H9 (cell line): ENCODE data around the gene ARFGAP1. TPM values are rescaled to one million over a fixed set of nuclear protein-coding genes. Genes with fewer than 3 reads are reported as not detected.

ENCODE experiments used
- DNase-seq: peaks from one replicate; pipeline ENCODE4 v3.0.0-alpha.2; 2017
- H2AFZ ChIP-seq: one replicate; pipeline ENCODE4 v1.6.1; 2013; ENCODE audit warnings: mild to moderate bottlenecking, low read length, control low read depth, moderate library complexity
- H2AK5ac ChIP-seq: 2 replicates; pipeline ENCODE4 v1.6.1; 2013; ENCODE audit warnings: low read length, control low read depth, mixed read lengths; ENCODE audit not compliant: insufficient read length
- H2BK120ac ChIP-seq: one replicate; pipeline ENCODE4 v1.6.1; 2013; ENCODE audit warnings: low read depth, mild to moderate bottlenecking, low read length, control low read depth, inconsistent platforms; ENCODE audit not compliant: poor library complexity, severe bottlenecking
- H2BK12ac ChIP-seq: 2 replicates; pipeline ENCODE4 v1.6.1; 2013; ENCODE audit warnings: low read length, control low read depth, mixed read lengths, low read depth; ENCODE audit not compliant: insufficient read length
- H2BK15ac ChIP-seq: 2 replicates; pipeline ENCODE4 v1.6.1; 2013; ENCODE audit warnings: low read depth, low read length, control low read depth
- H2BK20ac ChIP-seq: one replicate; pipeline ENCODE4 v1.6.1; 2013; ENCODE audit warnings: low read depth, mild to moderate bottlenecking, low read length, control low read depth, inconsistent platforms; ENCODE audit not compliant: poor library complexity, severe bottlenecking
- H2BK5ac ChIP-seq: 2 replicates; pipeline ENCODE4 v1.6.1; 2013; ENCODE audit warnings: low read length, control low read depth, mixed read lengths; ENCODE audit not compliant: insufficient read length
- H3K14ac ChIP-seq: 2 replicates; pipeline ENCODE4 v1.6.1; 2013; ENCODE audit warnings: low read length, control low read depth; ENCODE audit not compliant: insufficient read depth
- H3K18ac ChIP-seq: 2 replicates; pipeline ENCODE4 v1.6.1; 2013; ENCODE audit warnings: low read depth, mild to moderate bottlenecking, mixed read lengths, low read length, control low read depth; ENCODE audit not compliant: insufficient read length
- H3K23ac ChIP-seq: 2 replicates; pipeline ENCODE4 v1.6.1; 2013; ENCODE audit warnings: low read length, control low read depth, mixed read lengths, low read depth; ENCODE audit not compliant: insufficient read length
- H3K23me2 ChIP-seq: 2 replicates; pipeline ENCODE4 v1.6.1; 2013; ENCODE audit warnings: low read depth, mild to moderate bottlenecking, mixed read lengths, low read length, control low read depth; ENCODE audit not compliant: insufficient read length, poor library complexity, severe bottlenecking
- H3K27ac ChIP-seq: 2 replicates; pipeline ENCODE4 v1.5.1; 2013; ENCODE audit warnings: low read length, control low read depth, mixed read lengths, low read depth; ENCODE audit not compliant: insufficient read length
- H3K27me3 ChIP-seq: 2 replicates; pipeline ENCODE4 v1.6.1; 2013; ENCODE audit warnings: low read length, control low read depth, inconsistent platforms; ENCODE audit not compliant: insufficient read depth
- H3K4ac ChIP-seq: 2 replicates; pipeline ENCODE4 v1.6.1; 2013; ENCODE audit warnings: low read depth, mild to moderate bottlenecking, control low read depth, inconsistent platforms, low read length, moderate library complexity
- H3K4me1 ChIP-seq: 2 replicates; pipeline ENCODE4 v1.6.1; 2013; ENCODE audit warnings: low read length, control low read depth, inconsistent platforms; ENCODE audit not compliant: insufficient read depth
- H3K4me2 ChIP-seq: 2 replicates; pipeline ENCODE4 v1.6.1; 2013; ENCODE audit warnings: low read length, control low read depth, mixed read lengths; ENCODE audit not compliant: insufficient read length, insufficient read depth
- H3K56ac ChIP-seq: 2 replicates; pipeline ENCODE4 v1.6.1; 2013; ENCODE audit warnings: low read depth, mild to moderate bottlenecking, mixed read lengths, low read length, control low read depth; ENCODE audit not compliant: insufficient read length
- H3K79me1 ChIP-seq: 2 replicates; pipeline ENCODE4 v1.6.1; 2013; ENCODE audit warnings: low read depth, mild to moderate bottlenecking, moderate library complexity, low read length, control low read depth, inconsistent platforms; ENCODE audit not compliant: insufficient read depth, poor library complexity, severe bottlenecking
- H3K79me2 ChIP-seq: 2 replicates; pipeline ENCODE4 v1.6.1; 2013; ENCODE audit warnings: low read length, control low read depth, inconsistent platforms; ENCODE audit not compliant: insufficient read depth
- H3K9ac ChIP-seq: 2 replicates; pipeline ENCODE4 v1.6.1; 2013; ENCODE audit warnings: low read length, control low read depth, mixed read lengths; ENCODE audit not compliant: insufficient read length; ENCODE audit errors: extremely low read depth
- H3K9me3 ChIP-seq: one replicate; pipeline ENCODE4 v1.6.1; 2013; ENCODE audit warnings: low read depth, low read length, inconsistent platforms; ENCODE audit not compliant: control insufficient read depth
- H3T11ph ChIP-seq: one replicate; pipeline ENCODE4 v1.6.1; 2013; ENCODE audit warnings: mild to moderate bottlenecking, low read length, control low read depth, inconsistent platforms
- H4K20me1 ChIP-seq: one replicate; pipeline ENCODE4 v1.6.1; 2013; ENCODE audit not compliant: control insufficient read depth, insufficient read length, insufficient read depth
- H4K5ac ChIP-seq: 2 replicates; pipeline ENCODE4 v1.6.1; 2013; ENCODE audit warnings: low read depth, mild to moderate bottlenecking, mixed read lengths, low read length, control low read depth; ENCODE audit not compliant: insufficient read length
- H4K8ac ChIP-seq: replicated peaks from 2 replicates; pipeline ENCODE4 v1.6.1; 2013; ENCODE audit warnings: low read length, control low read depth, mixed read lengths, low read depth; ENCODE audit not compliant: insufficient read length
- H4K91ac ChIP-seq: 2 replicates; pipeline ENCODE4 v1.6.1; 2013; ENCODE audit warnings: low read depth, mild to moderate bottlenecking, moderate library complexity, mixed read lengths, low read length, control low read depth; ENCODE audit not compliant: insufficient read length
- H3K27ac Mint-ChIP-seq, 3 experiments: 2 replicates in 2 of 3; 3 replicates in 1 of 3; pipeline ENCODE4 v1.8.0; 2020 to 2021; ENCODE audit warnings: mixed read lengths in 3 of 3, mild to moderate bottlenecking in 1 of 3, moderate library complexity in 1 of 3
- H3K27me3 Mint-ChIP-seq: 2 replicates; pipeline ENCODE4 v1.8.0; 2021; ENCODE audit warnings: low read depth, mild to moderate bottlenecking, moderate library complexity, mixed read lengths
- H3K36me3 Mint-ChIP-seq, 3 experiments: 2 replicates in 2 of 3; 3 replicates in 1 of 3; pipeline ENCODE4 v1.8.0; 2020 to 2021; ENCODE audit warnings: low read depth in 3 of 3, mixed read lengths in 3 of 3; ENCODE audit not compliant: insufficient read depth in 1 of 3
- H3K4me1 Mint-ChIP-seq, 2 experiments: 2 replicates each; pipeline ENCODE4 v1.8.0; 2020; ENCODE audit warnings: mixed read lengths in 2 of 2
- H3K4me3 Mint-ChIP-seq, 2 experiments: 2 replicates in 1 of 2; 3 replicates in 1 of 2; pipeline ENCODE4 v1.8.0; 2020 to 2021; ENCODE audit warnings: mild to moderate bottlenecking in 2 of 2, mixed read lengths in 2 of 2, moderate library complexity in 1 of 2
- H3K9me3 Mint-ChIP-seq, 2 experiments: 2 replicates in 1 of 2; 3 replicates in 1 of 2; pipeline ENCODE4 v1.8.0; 2020; ENCODE audit warnings: mild to moderate bottlenecking in 2 of 2, mixed read lengths in 2 of 2, moderate library complexity in 1 of 2
- CTCF ChIP-seq: fragments of 200-600 bp; sonication (generic); conservative IDR thresholded peaks from 3 replicates; pipeline ENCODE4 v1.8.0; 2021; ENCODE audit warnings: antibody characterized with exemption, mild to moderate bottlenecking
- WGBS: extraction: QIAGEN DNeasy Blood & Tissue Kit; methylation state at CpG from one replicate; pipeline ENCODE4 v1.1.7; 2013; ENCODE audit warnings: missing lambda C conversion rate, low lambda C conversion rate, mixed read lengths; ENCODE audit not compliant: insufficient read length; ENCODE audit errors: extremely low coverage; 5-methylcytosine and 5-hydroxymethylcytosine counted together
- total RNA-seq: library from RNA; stranded (reverse); gene quantifications from 2 replicates; pipeline ENCODE4 v1.2.1, GENCODE V29; 2021

The ARFGAP1 gene
- total RNA-seq, 1 experiment from 2014 or later = 114 TPM

- DNase-seq = no peak
- no CpG with 5 or more reads among the region's 20 CpGs for WGBS
Measured at GRCh38 chr20:63328026-63328700, 55.5 kb downstream of the ARFGAP1 start.

More at GRCh38 chr20:63328026-63328700, 55.5 kb downstream of the ARFGAP1 start:
- no peak overlapping the region for H3K4ac ChIP-seq
- no peak overlapping the region for H3K14ac ChIP-seq
- H3K4me1 ChIP-seq = no peaks in the 10 kb centered on the region
- H2BK15ac ChIP-seq = no peak overlapping the region
- H3K4me3 Mint-ChIP-seq = no peak overlapping the region
- no peaks in the 10 kb centered on the region for H3K27me3 ChIP-seq
- H3K4me2 ChIP-seq = no peak overlapping the region
- no peak overlapping the region for H4K5ac ChIP-seq
- no peaks in the 10 kb centered on the region for H3K23me2 ChIP-seq
- H3K18ac ChIP-seq = no peak overlapping the region
- H2AFZ ChIP-seq = no peak overlapping the region
- no peak overlapping the region for H3K9ac ChIP-seq
- H3K4me1 Mint-ChIP-seq = peaks cover 0 to 9% of the 10 kb centered on the region in 2 experiments; a peak in 3 of 4 replicates
- no peak overlapping the region; a peak in 1 of 7 replicates for H3K27ac Mint-ChIP-seq
- H4K20me1 ChIP-seq = no peaks in the 10 kb centered on the region
- H3K79me2 ChIP-seq = no peaks in the 10 kb centered on the region
- no peak overlapping the region for H2BK12ac ChIP-seq
- peaks cover 14% of the 10 kb centered on the region for H3K27me3 Mint-ChIP-seq
- no peak overlapping the region for H3K56ac ChIP-seq
- peaks cover 6 to 9% of the 10 kb centered on the region in 2 experiments for H3K9me3 Mint-ChIP-seq
- H2BK120ac ChIP-seq = no peak overlapping the region
- peaks cover 0 to 9% (median 8%) of the 10 kb centered on the region in 3 experiments; a peak in 5 of 7 replicates for H3K36me3 Mint-ChIP-seq
- H2BK20ac ChIP-seq = no peak overlapping the region
- H3K79me1 ChIP-seq = no peaks in the 10 kb centered on the region
- no peak overlapping the region for H3K23ac ChIP-seq
- no peak overlapping the region for H2AK5ac ChIP-seq
- H3T11ph ChIP-seq = no peak overlapping the region
- TF ChIP-seq CTCF = no peak
- H4K8ac ChIP-seq = no peak overlapping the region
- no peak overlapping the region for H2BK5ac ChIP-seq
- no peak overlapping the region for H3K27ac ChIP-seq
- no peaks in the 10 kb centered on the region for H3K9me3 ChIP-seq
- H4K91ac ChIP-seq = no peak overlapping the region
